Measurements from ENCODE around the gene ESAM.
"Not testable (repeated sequence)": the region's sequence is repeated elsewhere in the genome, so short reads cannot be mapped to it uniquely, and the experiment has no call there.

The ESAM gene

GRCh38 chr11:124778281-124778680 lies 16.2 kb upstream of the ESAM start:
- DNase-seq = peak; percentile 29

DNA sequence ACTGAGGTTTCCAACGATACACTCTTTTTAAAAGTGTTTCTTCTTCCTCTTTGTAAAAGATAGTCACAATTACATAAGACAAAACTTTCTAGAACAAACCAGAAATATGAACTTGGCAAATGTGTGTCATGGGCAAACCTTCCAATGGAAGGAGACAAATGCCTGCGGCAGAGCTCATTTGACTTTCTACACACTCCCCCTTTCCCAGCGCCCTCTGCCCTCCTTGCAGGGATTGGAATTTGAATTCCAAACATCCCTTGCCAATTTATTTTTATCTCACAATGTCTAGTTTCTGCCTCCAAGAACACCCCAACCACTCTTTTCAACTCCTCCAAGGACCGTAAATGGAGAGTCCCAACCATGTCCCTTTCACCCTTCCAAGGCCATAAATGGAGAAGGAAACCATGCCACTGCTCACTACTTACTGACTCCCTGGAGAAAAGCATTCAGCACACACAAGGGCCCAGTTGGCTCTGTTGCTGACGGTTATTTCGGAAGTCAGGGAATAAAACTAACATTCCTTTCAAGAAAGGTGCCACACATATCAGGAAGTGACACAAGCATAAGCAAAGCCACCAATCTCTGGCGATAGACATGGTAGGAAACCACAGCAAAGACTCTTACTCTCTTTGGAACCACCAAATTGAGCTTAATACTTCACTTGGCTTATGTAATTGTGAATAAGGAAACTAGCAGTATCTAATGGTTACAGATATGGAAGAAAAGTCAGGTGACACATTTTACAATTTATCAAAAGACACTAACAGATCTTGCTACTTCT lies 15.0 kb upstream of the ESAM start:
- in situ Hi-C loops (cut with HindIII; ENCODE audit: low pct_ligation_motif_present, low pct_unique_long_range_greater_than_20kb, low sequenced_read_pairs) = no loop called here
- DNase-seq = no peak

More at GRCh38 chr11:124778281-124778680, 16.2 kb upstream of the ESAM start:
- in situ Hi-C loops (cut with HindIII; ENCODE audit: low pct_ligation_motif_present, low pct_unique_long_range_greater_than_20kb, low sequenced_read_pairs) = no loop called here

DNA sequence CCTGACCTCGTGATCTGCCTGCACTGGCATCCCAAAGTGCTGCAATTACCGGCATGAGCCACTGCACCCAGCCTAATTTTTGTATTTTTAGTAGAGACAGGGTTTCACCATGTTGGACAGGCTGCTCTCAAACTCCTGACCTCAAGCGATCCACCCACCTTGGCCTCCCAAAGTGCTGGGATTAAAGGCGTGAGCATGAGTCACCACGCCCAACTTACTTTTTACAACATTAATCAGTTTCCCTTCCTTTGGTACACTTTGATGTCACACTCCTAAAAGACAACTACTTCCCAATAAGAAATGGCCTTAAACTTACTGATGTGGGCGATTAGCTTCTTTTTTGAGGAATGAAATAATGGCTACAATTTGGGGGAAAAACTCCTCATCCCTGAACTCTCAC lies 8.9 kb upstream of the ESAM start:
- in situ Hi-C loops (cut with HindIII; ENCODE audit: low pct_ligation_motif_present, low pct_unique_long_range_greater_than_20kb, low sequenced_read_pairs); DNase-seq: not testable (repeated sequence)

GRCh38 chr11:124769806-124770774 lies 8.0 kb upstream of the ESAM start:
- peak; percentile 53 for DNase-seq

DNA sequence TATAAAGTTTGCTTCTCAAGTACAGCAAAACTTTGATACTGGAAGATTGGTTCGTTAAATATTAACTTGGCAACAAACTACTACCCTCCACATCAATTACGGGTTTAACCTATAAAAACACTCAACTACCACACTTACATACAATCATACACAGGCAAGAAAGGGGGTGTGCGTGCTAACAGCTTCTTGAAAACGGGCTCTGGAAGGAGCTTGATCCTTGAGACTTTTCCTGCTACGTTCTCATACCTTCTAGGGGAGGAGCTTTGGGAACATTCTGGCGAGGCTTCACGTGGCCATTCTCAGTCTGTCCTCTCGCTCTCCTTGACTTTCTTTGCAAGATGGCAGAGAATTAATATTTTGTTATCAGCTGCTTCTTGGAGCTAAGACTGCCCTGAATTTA lies 6.8 kb upstream of the ESAM start:
- no peak for DNase-seq
- in situ Hi-C loops (cut with HindIII; ENCODE audit: low pct_ligation_motif_present, low pct_unique_long_range_greater_than_20kb, low sequenced_read_pairs) = no loop called here

More at GRCh38 chr11:124769806-124770774, 8.0 kb upstream of the ESAM start:
- in situ Hi-C loops (cut with HindIII; ENCODE audit: low pct_ligation_motif_present, low pct_unique_long_range_greater_than_20kb, low sequenced_read_pairs) = no loop called here

GRCh38 chr11:124766156-124766555 lies 4.1 kb upstream of the ESAM start:
- in situ Hi-C loops (cut with HindIII; ENCODE audit: low pct_ligation_motif_present, low pct_unique_long_range_greater_than_20kb, low sequenced_read_pairs) = no loop called here
- DNase-seq = no peak

DNA sequence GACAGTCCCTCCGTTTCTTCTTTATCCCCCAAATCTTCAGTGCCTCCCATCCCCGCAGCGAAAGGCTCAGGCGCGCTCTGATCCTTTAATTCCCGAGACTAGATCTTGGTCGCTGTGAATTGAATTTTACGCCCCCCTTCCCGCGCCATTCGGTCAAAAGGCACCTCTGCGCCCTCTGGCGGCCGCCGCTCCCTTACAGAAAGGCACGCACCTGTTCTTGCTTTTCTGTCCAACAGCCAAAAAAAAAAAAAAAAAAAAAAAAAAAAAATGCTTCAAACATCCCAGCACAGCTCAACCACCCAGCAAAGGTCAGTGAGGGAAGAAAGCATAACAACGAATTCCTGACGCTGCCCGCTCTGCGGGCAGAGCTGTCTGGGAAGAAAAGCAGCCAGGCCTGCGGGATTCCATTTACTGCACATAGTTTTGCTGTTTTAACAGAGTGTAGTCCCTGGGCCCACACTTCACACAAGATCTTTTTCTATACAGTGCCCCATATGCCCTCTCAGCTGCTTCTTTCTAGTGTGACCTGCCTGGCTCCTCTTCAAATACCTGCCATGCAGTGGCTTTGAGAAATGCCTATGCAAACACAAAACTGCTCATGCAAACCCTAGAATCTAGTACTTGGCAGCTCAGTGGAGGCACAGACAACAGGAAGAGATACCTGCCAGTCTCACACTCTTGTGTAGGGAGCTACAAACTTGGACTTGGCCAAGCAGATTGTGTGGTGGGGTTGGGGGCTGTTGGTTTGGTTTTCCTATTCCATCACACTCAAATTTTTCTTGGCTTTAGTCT lies 1.3 kb upstream of the ESAM start:
- peak; percentile 83 for DNase-seq
- in situ Hi-C loops (cut with HindIII; ENCODE audit: low pct_ligation_motif_present, low pct_unique_long_range_greater_than_20kb, low sequenced_read_pairs) = no loop called here

DNA sequence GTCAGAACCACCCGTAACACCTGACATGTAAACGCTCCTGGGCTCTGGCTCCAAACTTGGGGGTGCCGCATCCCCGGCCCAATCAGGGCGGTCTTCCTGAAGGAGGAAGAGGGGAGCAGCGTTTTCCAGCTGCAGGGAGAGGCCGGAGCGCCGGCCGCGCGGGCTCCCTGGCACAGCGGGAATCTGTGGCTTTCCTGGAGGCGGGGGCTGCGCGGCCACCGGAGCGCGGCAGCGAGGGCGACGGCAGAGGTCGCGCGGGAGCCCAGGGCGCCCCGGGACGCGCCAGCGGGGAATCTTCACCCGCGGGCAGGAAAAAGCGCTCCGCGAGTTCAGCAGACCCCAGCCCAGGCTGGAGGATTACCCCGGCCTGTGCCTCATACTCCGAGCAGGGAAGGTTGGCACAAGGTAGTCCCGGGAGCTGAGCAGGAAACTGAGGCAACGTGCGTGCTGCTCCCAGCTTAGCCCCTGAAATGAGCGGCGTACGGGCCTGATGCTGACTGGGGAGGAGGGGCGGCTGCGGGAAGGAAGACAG lies 600 bp upstream of the ESAM start:
- in situ Hi-C loops (cut with HindIII; ENCODE audit: low pct_ligation_motif_present, low pct_unique_long_range_greater_than_20kb, low sequenced_read_pairs) = no loop called here

DNA sequence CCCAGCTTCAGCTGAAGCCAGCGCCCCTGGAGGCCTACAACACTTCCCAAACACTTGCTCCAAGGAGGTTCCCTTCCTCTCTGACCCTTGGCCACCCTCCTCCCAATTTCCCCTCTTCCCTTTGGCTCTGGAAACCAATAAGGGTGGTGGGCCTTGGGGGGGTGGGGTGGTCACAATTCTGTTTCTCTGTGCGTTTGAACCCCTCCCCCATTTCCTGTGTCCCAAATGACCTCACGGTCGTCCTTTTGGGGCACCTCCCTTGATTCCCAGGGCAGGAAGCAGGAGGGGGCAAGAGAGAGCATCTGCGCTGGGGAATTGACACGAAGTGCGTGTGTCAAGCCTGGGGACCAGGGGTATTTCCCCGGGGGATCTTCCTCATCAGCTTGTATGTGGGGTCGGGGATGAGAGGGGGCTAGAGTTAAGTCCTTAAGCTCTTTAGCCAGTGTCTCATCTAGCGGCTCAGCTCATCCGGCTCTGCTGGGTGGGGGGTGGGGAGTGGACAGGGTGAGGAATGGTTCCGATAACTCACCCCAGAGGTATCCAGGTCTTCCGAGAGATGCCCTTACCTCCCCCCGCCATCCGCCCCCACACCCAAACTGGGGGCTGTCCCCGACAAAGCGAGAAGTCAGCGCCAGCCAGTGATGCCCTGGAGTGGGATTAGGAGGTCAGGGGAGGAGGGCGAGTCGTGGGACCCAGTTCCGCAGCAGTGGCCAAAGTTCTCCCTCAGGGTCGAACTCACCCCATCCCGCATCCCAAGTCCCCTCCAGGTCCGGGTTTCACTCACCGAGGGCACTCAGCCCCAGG lies 587 bp downstream of the ESAM start:
- in situ Hi-C loops (cut with HindIII; ENCODE audit: low pct_ligation_motif_present, low pct_unique_long_range_greater_than_20kb, low sequenced_read_pairs) = no loop called here
- DNase-seq = no peak

More for the DNA sequence above, 600 bp upstream of the ESAM start:
- DNase-seq = peak; percentile 35

- DNase-seq = no peak
- in situ Hi-C loops (cut with HindIII; ENCODE audit: low pct_ligation_motif_present, low pct_unique_long_range_greater_than_20kb, low sequenced_read_pairs) = no loop called here
These were observed 1.3 kb downstream of the ESAM start for GRCh38 chr11:124760806-124761205.

DNA sequence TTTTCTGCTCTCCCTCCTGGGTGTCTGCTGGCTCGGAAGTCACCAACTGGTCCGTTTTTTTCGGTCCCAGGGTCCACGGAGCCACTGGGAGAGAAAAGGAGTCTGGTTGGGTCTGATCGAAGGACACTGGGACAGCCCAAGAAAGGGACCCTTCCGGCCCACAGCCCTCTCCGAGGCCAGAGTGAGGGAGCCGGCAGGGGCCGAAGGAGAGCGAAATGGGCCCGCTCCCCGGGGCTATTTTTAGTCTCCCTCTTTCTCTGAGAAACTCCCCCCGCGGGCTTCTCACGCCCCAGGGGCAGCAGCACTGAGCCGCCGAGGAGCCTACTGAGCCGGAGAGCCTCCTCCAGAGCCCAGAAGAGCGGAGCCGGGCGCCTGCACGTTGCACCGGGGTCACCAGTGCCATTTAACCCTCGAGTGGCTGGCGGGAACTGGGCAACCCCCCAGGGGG lies 1.9 kb downstream of the ESAM start:
- DNase-seq = no peak
- in situ Hi-C loops (cut with HindIII; ENCODE audit: low pct_ligation_motif_present, low pct_unique_long_range_greater_than_20kb, low sequenced_read_pairs) = no loop called here

DNA sequence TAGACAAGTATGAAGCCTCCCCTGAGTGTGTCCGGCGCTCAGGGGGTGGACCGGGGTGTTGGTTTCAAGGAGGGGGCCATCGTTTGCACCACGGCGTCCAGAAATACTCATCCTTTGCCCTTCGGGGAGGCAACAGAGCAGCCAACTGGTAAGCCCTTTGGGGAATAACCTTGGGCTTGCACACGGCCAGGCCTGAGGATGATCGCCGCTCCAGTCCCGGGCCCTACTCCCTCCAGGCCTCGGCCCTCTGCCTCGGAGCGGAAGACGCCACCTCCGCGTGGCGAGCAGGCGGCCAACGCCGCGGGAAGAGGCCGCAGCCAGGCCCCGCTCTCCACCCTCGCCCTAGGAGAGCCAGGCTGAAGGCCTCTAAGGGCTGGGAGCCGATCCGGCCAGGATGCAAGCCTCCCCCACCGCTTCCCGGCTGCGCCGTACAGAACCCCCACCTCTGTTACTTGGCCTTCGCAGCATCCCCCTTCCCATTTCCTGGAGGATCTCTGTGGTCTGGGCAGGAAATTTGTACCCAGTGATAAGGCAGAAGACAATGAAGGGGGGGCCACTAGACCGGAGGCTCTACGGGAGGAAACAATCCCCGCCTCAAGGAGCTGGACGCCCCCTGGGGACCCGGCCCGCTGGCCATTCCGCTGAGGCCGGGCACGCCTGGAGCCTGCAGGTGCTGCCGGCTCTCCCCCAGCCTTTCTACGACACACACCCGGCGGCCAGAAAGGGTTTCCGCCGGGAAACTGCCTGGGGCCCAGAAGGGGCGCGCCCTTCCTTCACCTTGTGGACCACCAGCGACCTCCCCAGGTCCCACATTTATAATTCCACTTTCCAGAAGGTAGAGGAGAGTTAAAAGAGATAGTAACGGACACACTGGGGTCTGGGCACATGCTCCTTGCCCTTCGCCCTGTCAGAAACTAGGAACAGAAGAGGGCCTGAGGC lies 2.6 kb downstream of the ESAM start:
- DNase-seq = no peak
- in situ Hi-C loops (cut with HindIII; ENCODE audit: low pct_ligation_motif_present, low pct_unique_long_range_greater_than_20kb, low sequenced_read_pairs) = no loop called here

DNA sequence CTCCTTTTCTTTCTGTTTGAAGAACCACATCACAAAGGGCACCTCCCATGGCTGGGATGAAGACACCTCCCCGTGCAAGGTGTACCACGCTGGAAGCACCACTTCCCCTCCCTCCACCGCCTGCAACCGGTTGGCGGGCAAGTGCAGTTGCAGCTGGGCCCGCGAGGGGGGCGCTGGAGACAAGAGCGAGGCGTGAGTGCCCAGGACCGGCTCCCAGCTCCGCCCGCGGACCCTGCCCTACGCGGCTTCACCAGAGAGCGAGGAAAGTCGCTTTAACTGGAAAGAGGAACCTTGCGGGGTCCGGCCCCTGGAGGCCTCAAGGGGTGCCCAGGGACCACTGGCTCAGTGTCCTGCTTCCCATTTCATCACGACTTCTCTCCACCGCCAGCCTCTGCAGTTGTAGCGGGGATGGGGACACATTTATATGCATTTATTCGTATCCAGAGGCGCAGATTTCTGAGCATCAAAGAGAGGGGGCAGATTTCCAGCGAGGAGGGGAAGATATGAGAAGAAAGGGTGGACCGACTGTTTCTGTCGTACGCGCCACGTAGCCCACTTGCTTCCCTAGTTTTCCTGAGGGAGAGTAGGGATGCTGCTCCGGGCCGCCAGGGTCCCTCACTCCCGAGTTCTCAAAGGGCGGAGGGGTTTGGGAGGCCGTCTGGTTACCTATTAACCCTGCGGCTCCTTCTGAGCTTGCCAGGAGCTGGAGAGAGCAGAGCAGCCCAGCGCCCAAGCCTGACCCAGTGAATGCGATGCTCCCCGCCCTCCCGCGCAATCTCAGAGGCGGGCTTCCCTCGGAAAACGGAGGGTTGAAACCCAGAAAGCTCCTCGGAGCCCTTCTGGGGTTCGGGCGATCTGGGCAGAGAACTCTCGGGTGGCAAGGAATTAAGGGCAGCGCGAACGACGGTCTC lies 3.5 kb downstream of the ESAM start:
- in situ Hi-C loops (cut with HindIII; ENCODE audit: low pct_ligation_motif_present, low pct_unique_long_range_greater_than_20kb, low sequenced_read_pairs) = no loop called here
- peak; percentile 84 for DNase-seq

DNA sequence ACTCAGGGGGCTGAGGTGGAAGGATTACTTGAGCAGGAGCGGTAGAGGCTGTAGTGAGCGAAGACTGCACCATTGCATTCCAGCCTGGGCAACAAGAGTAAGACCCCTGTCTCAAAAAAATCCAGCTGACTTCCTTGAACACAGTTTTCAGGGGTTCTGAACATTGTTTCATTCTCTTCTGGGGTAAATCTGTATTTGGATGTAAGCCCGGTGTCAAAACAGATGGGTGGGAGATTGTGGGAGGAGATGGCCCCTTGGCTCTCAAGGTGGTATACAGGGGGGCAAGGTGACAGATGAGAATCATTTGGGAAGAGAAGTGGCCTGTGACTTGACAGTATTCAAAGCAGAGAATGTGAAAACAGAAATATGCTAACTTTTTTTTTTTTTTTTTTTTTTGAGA lies 4.8 kb downstream of the ESAM start:
- in situ Hi-C loops (cut with HindIII; ENCODE audit: low pct_ligation_motif_present, low pct_unique_long_range_greater_than_20kb, low sequenced_read_pairs) = no loop called here
- DNase-seq = no peak

DNA sequence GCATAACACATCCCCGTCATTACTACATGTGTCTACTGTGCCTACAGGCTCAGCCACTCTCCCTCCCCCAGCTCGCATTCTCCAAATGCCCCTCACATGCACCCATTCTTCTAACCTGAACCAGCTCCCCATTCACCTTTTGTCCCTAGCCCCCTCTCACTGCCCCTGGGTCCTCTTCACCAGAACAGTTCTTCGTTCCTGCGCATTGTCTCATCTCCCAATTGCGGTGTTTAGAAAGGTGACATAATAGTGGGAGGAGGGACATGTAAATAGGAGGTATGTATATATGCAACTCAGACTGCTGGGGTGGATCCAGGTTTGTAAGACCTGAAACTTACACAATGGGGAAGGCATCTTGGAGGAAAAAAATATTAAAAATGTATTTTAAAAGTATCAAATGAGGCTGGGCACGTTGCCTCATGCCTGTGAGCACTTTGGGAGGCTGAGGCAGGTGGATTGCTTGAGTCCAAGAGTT lies 5.3 kb downstream of the ESAM start:
- DNase-seq = no peak
- in situ Hi-C loops (cut with HindIII; ENCODE audit: low pct_ligation_motif_present, low pct_unique_long_range_greater_than_20kb, low sequenced_read_pairs) = no loop called here
